HG02870 (cell line): ENCODE results near the gene HDHD5.

ENCODE experiments used
- ATAC-seq: cut with Tn5 transposase; IDR thresholded peaks from one replicate; pipeline ENCODE4 v1.9.1; 2021; ENCODE audit warnings: mild to moderate bottlenecking, moderate library complexity; ENCODE audit not compliant: unreplicated experiment

The HDHD5 gene

DNA sequence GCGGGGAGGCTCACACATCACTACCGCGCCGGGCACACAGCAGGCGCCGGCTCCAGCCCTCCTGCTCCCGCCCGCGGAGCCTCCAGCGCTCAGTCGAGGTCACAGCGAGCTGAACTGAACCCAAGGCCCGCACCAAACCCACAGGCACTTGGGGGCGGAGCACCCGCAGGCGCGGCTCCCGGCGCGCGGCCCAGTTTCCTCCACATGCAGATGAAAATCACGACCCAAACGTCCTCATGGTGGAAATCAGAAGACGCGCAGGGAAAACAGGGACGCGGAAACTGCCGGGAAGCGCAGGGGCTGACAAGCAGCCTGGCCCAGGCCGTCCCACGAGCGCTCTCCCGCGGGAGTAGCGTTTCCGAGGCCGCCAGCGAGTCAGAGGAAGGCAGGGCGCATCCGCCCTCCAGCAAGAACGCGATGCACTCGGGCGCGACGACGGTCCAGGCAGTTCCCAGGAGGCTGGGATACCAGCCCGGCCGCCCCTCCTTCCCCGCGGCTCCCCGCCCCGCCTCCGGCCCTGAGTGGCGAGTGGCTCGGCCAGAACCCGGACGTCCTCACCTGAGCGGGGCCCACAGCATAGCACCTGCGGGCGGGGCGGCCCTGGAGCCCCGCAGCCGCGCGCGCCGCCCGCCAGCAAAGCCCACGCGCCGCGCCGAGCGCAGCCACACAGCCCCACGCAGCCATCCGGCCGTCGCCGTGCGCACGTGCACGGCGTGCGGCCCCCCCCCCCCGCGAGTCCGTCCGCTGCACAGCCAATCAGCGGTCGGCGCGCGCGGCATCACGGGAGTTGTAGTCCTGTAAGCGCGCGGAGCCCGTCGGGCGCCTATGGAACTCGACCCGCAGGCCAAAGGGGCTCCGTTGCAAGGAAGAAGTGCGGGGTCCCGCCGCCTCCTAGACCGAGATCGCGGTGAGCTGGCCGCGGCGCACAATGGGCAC is at the start of gene HDHD5:
TSS of gene HDHD5 (minus strand) at position 710 of the 936 bp plus-strand sequence. CDS start at position 684, 26 bp downstream.
- peak; percentile 65 for ATAC-seq

DNA sequence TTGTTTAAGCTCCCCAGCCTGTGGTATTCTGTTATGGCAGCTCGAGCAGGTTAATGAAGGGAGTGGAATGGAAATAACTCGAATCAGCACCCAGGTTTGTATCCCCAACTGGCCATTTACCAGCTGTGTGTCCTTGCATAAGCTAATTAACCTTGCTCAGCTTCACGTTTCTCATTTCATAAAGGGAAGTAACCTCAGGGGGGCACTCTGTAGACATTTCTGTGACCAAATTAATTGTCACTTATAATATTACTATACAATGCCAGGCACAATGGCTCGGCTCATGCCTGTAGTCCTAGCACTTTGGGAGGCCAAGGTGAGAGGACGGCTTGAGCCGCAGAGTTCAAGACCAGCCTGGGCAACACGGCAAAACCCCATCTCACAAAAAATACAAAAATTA is 46.4 kb upstream of the HDHD5 start:
- no peak for ATAC-seq

DNA sequence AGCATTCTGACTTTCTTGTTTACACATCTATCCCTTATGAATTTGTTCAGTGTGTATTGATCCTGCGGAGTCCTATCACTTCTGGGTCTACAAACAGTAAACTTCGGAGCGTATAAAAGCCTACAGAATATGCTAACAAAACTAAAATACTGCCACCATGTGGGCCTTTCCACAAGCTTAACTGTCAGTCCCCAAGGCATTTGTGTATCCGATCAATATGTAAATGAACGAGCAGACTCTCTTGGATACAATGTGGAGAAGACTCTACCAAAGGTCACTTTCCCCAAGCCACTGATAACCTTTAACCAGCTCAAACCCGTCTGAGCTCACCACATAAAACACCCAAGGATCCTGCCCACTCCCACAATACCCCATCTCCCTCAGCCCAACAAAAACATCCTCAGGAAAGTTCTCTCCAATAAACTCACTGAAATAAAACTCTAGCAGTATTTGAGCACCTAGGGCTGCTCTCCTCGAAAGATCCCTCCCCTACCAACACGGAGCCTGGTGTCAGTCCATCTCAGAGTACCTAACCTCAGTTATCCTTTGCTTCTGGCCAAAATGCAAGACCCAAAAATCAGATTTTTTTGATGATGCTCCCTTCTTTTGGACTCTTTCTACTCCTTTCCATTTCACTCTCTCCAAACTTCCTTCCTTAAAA is 42.3 kb upstream of the HDHD5 start:
- ATAC-seq: no peak

DNA sequence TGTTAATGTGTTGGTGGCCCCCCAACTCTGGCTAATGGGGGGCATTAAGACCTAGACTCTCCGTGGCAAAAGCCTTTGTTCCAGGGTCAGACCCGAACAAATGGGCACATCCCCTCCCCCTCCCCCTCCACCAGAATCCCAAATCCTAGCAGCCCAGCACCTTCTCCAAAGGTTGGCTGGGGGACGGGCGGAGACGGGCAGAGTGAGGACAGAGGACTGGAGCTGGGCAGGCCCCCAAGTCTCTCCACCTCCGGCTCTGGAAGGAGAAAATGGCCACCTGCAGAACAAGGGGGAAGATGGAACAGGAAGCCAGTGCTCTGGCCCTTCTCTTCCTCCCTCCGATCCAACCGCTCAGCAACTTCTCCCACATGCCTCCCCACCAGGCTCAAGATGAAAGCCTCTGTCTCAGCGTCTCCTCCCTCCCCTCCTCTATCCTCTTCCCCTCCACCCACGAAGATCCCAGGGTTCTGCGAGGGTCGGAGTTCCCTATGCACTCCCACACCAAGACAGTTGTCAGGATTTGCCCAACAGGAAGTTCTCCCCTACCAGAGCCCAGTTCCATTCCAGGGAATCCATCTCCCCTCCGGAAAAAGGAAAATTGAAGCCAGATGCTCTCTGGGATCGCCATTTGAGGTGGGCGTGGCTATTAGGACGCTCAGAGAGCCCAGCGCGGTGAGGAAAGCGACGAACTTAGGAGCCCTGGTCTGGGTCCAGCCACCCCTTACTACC is 40.1 kb upstream of the HDHD5 start:
- ATAC-seq: no peak

DNA sequence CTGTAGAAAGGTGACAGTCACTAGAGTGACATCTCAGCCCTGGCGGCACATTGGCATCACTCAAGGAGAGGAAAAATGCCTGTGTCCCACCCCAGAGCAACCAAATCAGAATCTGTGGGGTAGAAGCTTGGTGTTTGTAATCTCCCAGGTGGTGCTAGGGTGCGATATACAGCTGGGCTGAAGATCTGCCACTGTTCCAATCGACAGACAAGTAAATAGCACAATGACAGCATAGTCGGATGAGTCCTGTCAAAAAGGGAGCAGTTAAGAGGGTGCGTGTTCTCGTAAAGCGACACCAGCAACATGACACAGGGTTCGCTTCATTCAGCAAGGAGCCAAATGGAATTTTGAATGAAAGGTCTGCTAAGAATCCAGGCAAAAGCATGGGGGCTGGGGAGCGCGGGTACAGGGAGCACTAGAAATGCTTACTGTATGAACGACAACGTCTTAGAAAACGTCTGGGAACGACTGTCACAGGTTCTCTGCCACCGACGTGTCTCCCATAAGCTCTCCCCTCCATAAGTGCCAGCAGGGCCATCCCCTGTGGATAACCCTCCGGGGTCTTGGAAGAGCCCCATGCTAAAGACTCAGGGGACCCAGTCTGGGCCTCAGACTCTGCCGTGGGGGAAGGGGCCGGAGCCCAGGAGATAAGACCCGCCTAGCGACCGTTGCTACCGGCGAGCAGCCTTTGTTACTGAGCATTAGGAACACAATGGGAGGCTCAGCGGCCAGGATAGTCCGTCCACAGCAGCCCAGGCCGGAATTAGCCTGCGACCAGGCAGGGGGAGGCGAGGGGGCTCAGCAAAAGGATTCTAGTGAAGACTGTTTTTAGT is 39.3 kb upstream of the HDHD5 start:
- ATAC-seq: no peak

DNA sequence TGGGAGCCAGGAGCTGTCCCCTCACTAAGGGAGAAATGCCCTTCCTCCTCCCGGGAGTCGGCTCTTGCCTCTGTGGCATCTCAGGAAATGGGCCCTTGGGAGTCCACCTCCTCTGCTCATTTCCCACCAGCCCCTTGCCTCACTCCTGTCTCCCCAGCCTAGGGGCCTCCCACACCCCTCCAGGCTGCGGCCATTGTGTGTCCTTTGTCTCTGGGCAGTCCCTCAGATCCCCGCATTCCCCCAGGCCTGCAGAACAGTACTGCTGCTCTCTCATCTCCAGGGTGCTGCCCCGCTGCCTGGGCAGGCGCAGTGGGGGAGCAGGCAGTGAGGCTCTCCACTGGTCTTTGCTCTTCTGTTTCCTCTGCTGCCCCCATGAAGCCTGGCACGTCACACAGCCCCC is 35.1 kb upstream of the HDHD5 start:
- ATAC-seq: no peak

DNA sequence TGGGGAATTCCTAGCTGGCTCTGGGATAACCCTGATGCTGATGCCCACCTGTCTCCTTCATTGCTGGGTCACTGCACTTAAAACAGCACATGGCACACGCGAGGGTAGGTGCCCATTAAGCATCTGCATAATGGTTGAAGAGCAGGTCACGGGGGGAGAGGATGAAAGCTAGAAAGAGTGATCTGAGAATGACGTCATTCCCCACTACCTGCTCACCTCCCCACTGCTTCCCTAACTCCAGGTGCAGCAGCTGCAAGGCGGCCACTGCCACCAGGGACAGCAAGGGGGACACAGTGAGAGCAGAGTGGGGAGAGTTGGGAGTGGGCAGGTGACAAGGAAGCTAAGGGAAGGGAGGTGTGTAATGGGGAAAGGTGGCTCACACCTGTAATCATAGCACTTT is 33.1 kb upstream of the HDHD5 start:
- no peak for ATAC-seq

DNA sequence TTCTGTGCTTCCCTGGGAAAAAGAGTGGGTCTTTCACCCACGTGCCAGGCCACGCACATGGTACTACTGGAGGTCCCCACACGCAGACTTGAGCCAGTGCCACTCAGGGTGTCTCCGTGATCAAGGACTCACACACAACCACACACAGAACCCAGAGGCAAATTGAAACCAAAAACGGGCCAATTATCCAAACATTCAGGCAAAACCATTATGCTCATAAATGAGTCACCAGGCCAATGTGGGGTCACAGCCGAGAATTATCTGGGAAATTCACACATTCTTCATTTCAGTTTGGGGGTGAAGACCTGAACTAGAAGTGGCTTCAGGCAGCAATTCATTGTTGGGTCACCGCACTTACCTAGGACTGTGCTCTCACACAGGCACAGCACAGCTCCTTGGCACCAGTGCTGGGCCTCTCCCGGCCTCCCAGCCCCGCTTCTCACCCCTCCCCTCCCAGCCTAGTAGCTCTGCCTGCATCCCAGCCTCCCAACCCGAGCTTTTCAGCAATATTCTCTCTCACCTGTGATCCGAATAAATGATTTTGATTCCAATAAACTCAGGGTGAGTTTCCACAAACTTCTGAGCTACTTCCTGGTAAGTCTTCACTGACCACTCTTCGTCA is 32.2 kb upstream of the HDHD5 start:
- no peak for ATAC-seq

DNA sequence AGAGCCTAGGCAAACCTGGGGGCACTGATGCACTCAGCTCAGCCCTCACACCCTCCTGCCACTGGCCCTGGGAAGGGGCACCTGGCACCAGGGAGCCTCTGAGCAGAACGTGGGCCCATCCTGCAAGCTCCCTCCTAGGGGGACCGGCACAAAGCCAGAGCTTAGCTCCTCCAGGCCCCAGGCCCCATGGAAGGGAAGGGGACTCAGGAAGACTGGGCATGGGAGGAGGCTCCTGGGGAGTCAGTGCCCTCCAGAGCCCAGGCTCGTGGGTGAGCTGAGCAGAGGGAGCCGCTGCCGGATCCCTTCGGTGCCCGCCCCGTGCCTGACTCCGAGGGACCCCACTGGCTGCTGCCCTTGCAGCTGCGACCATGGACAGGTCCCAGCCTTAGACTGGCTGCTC is 31.6 kb upstream of the HDHD5 start:
- ATAC-seq: no peak

DNA sequence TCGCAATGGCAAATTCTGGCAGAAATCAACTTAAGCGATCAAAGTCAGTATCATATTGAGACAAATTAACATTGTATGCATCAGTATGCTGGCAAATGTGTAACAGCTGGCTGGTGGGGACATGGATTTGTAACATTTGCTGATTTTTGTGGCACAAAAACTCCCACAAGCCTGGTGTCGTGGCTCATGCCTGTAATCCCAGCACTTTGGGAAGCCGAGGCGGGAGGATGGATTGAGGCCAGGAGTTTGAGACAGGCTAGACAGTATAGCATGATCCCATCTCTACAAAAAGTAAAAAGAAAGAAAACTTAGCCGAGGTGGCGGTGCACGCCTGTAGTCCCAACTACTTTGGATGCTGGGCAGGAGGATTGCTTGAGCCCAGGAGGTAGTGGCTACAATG is 17.6 kb upstream of the HDHD5 start:
- no peak for ATAC-seq

DNA sequence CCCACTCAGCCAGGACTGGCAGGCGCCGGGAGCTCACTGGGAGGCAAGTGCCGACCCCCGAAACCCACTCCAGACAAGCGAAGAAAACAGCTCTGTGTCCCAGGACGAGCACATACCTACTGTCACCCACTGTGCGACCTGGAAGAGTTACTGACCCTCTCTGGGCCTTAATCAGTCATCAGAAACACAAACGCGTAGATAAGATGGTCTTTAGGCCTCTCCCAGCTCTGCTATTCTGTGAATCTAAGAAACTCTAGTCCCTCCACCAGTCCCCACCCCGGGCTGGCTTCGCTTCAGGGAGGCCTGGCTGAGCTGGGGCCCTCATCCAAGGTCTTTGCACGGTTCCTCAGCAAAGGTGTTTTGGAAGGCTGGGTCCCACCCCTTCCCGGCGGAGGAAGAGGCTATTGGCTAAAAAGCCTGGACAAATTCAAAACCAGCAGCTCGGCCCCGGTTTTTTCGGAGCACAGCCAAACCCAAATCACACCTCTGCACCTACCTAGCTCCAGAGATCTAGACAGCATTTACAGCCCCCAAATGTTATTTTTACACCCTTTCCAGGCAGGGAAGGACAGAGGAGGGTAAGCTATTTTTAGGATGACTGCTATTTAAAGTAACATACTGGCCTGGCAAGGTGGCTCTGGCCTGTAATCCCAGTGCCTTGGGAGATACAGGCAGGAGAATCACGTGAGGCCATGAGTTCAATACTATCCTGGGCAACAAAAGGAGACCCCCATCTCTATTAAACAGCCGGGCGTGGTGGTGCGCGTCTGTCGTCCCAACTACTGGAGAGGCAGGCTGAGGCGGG is 13.2 kb upstream of the HDHD5 start:
- ATAC-seq: no peak

DNA sequence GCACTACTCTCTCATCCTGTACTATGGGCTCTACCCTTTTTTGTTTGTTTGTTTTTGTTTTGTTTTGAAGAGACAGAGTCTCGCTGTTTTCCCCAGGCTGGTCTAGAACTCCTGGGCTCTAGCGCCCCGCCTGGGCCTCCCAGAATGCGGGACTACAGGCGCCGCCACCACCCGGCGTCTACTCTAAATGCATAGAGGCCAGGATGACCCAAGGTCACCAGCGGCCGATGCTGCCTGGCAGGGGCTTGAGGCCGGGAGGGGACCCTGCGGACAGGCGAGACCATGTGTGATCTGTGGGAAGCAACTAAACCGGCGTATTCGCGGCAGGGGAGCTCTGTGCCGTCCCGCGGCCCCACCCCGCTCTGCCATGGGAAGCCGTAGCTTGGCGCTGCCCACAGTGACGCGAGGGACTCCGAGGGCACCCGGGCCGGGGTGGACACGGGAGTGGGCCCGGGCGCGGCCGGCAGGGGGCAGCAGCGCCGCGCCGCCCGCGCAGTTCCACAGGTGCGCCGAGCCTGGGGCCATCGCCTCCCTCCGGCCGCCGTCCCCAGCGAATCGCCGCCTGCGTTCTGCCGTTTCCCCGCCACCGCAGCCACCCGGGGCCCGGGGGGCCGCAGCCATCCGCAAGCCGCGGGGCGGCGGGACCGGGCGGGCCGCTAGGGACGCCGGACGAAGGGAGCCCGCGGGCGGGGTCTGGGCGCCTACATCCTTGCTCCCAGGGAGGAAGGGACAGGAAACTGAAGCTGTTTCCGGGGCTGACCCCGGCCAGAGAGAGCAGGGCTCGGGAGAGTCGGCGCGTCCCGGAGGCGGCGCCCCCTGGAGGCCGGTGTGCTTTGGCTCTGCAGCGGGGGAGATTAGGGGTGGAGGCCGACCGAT is 12.3 kb upstream of the HDHD5 start:
- peak; percentile 86 for ATAC-seq

DNA sequence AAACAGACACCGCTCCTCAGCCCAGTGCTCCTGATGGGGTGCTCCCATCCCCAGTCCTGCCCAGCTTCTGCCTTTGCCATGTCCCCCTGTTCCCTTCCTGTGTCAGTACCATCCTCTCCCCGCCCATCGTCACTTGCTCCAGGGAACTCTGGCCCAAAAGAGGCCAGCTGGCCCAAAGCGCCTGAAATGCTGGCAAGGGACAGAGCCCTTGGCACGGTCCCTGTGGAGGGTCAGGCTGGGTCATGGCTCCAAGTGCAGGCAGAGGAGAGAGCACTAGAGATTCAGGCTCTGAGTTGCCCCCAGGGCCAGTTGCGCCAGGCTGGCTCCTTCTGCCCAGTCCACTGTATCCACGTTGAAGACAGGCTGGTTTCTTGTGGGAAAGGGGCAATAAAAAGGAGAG is 8.4 kb upstream of the HDHD5 start:
- ATAC-seq: no peak

DNA sequence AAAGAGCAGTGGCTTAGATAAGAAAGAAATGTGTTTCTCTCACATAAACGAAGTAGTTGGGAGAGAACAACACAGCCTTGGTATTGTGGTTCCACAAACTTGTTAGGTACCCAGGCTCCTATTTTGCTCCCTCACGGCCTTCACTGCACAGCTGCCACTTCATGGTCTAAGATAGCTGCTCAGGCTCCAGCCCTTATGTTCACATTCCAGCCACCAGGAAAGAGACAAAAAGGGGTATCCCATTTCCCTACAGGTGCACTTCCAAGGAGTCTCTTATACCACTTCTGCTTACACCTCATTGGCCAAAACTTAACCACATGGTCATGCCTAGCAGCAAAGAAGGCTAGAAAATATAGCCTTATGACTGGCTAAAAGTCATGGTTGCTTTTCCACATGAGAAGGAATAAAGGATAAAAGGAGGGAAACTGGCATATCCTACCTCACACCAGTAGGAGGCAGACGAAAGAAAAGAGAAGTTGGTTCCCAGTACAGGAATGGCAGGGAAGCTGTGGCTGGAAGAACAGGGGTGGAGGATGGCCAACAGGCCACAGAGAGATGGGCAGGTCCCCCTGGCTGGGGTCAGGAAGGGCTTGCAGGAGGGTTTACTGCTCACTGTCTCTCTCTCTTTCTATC is 5.4 kb upstream of the HDHD5 start:
- no peak for ATAC-seq

DNA sequence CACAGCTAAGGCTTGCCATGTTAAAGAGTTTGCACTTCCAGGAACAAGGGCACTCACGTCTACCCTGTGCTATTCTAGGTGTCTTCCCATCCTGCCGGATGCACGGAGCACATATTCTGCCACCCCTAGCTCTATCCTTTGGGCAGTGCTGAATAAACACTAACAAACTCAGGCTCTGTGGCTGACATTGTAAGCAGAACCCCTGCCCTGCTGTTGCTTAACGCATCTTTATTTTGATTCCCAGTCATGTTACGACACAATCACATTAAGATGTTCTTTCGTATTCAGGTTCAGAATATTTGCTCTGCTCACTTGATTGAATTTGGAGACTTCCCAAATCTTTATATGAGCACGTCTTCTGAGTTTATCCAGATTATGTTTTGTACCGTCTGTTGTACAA is 3.7 kb upstream of the HDHD5 start:
- no peak for ATAC-seq

DNA sequence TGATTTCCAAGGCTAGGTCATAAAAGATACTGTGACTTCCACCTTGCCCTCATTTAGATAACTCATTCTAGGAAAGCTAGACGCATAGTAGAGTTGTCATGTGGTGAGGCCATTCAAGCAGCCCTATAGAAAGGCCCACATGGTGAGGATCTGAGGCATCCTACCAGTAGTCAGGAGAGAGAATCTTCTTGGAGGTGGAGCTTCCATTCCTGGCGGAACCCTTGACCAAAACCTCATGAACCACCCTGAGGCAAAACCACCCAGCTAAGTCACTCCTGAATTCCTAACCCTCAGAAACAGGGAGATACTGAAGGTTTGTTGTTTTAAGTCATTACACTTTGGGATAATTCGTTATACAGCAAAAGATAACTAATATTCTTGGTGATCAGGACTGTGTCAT is 2.9 kb upstream of the HDHD5 start:
- no peak for ATAC-seq

DNA sequence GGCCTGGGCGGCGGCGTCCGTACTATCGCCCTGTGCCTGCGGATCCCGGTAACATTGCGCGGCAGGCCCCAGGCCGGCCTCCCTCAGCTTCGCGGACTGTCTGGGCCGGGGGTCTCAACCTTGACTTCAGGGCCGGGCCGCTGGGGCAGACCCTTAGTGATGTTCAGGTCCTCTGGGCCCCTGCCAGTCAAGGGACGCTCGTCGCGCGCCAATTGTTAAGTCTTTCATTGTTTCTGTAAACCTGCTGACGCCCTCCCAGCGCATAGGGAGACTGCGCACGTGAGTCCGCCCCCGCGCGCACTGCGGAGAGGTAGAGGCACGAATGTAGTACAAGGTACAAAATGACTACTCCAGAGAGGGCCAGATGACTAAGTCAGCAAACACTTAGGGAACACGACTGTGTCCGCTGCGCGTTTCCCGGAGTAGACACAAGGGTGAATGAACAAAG is 451 bp upstream of the HDHD5 start:
- ATAC-seq: peak; percentile 13

DNA sequence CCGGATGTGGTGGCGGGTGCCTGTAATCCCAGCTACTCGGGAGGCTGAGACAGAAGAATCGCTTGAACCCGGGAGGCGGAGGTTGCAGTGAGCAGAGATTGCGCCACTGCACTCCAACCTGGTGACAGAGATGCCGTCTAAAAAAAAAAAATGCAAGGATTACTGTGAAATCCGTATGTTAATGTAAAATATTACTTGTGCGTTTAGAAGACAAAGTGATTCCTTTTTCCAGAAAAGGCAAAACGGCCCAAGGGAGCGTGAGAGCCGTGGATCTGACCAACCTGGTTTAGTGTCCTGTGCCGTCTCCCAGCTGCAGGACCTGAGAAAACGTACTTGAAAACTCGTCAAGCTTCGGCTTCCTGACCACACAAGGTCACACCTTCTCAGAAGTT is 905 bp downstream of the HDHD5 start:
- no peak for ATAC-seq
